ENCODE data around the gene PRIMPOL.

The PRIMPOL gene

GRCh38 chr4:184675018-184675417 is 25.5 kb downstream of the PRIMPOL start:
- H3K4me1 ChIP-seq (ENCODE audit: control insufficient read depth, low read length), result no peaks in the 10 kb centered on the region
- no peak overlapping the region for H3K4me2 ChIP-seq (ENCODE audit: low read length)
- TF ChIP-seq EZH2phosphoT487 (IDR thresholded peaks at IDR 0.05; ENCODE audit: borderline replicate concordance, low read length), result no peak
- no peak for TF ChIP-seq CTCF (IDR thresholded peaks at IDR 0.05; ENCODE audit: low read depth, low read length, poor library complexity, severe bottlenecking)
- no peak overlapping the region for H3K4me3 ChIP-seq (ENCODE audit: low read length)
- no peaks in the 10 kb centered on the region for H3K9me2 ChIP-seq (replicated peaks; ENCODE audit: control insufficient read depth, low read length)
- no peaks in the 10 kb centered on the region for H4K20me1 ChIP-seq (ENCODE audit: control insufficient read depth, insufficient read depth, low read depth, low read length)
- H3K27ac ChIP-seq (ENCODE audit: low read depth, low read length), result no peak overlapping the region
- peaks cover 16% of the 10 kb centered on the region for H3K36me3 ChIP-seq (ENCODE audit: control insufficient read depth, low read length)
- H3K9me3 ChIP-seq (ENCODE audit: control insufficient read depth, insufficient read depth, low read length), result no peaks in the 10 kb centered on the region
- 0 out of 2 replicates have a peak, but pooled peaks cover 2% of the 10 kb centered on the region for H3F3A ChIP-seq (ENCODE audit: control insufficient read depth, insufficient read depth)
- H3K27me3 ChIP-seq (ENCODE audit: control insufficient read depth, low read length), result no peaks in the 10 kb centered on the region
- H3K79me2 ChIP-seq (ENCODE audit: control insufficient read depth, low read length), result no peaks in the 10 kb centered on the region

GRCh38 chr4:184675821-184676492 is 26.4 kb downstream of the PRIMPOL start:
- H3K4me1 ChIP-seq (ENCODE audit: control insufficient read depth, low read length), result no peaks in the 10 kb centered on the region
- H3K36me3 ChIP-seq (ENCODE audit: control insufficient read depth, low read length), result peaks cover 16% of the 10 kb centered on the region
- TF ChIP-seq EZH2phosphoT487 (IDR thresholded peaks at IDR 0.05; ENCODE audit: borderline replicate concordance, low read length) (no peak), CTCF (IDR thresholded peaks at IDR 0.05; ENCODE audit: low read depth, low read length, poor library complexity, severe bottlenecking) (no peak)
- no peaks in the 10 kb centered on the region for H3K9me2 ChIP-seq (replicated peaks; ENCODE audit: control insufficient read depth, low read length)
- H3K79me2 ChIP-seq (ENCODE audit: control insufficient read depth, low read length), result no peaks in the 10 kb centered on the region
- no peaks in the 10 kb centered on the region for H4K20me1 ChIP-seq (ENCODE audit: control insufficient read depth, insufficient read depth, low read depth, low read length)
- 0 out of 2 replicates have a peak, but pooled peaks cover 2% of the 10 kb centered on the region for H3F3A ChIP-seq (ENCODE audit: control insufficient read depth, insufficient read depth)
- no peaks in the 10 kb centered on the region for H3K9me3 ChIP-seq (ENCODE audit: control insufficient read depth, insufficient read depth, low read length)
- H3K27ac ChIP-seq (ENCODE audit: low read depth, low read length), result no peak overlapping the region
- H3K4me2 ChIP-seq (ENCODE audit: low read length), result no peak overlapping the region
- H3K4me3 ChIP-seq (ENCODE audit: low read length), result no peak overlapping the region
- no peaks in the 10 kb centered on the region for H3K27me3 ChIP-seq (ENCODE audit: control insufficient read depth, low read length)

GRCh38 chr4:184680698-184681097 is 31.2 kb downstream of the PRIMPOL start:
- no peaks in the 10 kb centered on the region for H3K9me3 ChIP-seq (ENCODE audit: control insufficient read depth, insufficient read depth, low read length)
- H3K4me2 ChIP-seq (ENCODE audit: low read length), result no peak overlapping the region
- no peak overlapping the region for H3K27ac ChIP-seq (ENCODE audit: low read depth, low read length)
- H3K9me2 ChIP-seq (replicated peaks; ENCODE audit: control insufficient read depth, low read length), result no peaks in the 10 kb centered on the region
- H3F3A ChIP-seq (ENCODE audit: control insufficient read depth, insufficient read depth), result 0 out of 2 replicates have a peak, but pooled peaks cover 2% of the 10 kb centered on the region
- no peaks in the 10 kb centered on the region for H3K4me1 ChIP-seq (ENCODE audit: control insufficient read depth, low read length)
- H3K4me3 ChIP-seq (ENCODE audit: low read length), result no peak overlapping the region
- H3K36me3 ChIP-seq (ENCODE audit: control insufficient read depth, low read length), result no peaks in the 10 kb centered on the region
- TF ChIP-seq EZH2phosphoT487 (IDR thresholded peaks at IDR 0.05; ENCODE audit: borderline replicate concordance, low read length) (no peak), CTCF (IDR thresholded peaks at IDR 0.05; ENCODE audit: low read depth, low read length, poor library complexity, severe bottlenecking) (no peak)
- no peaks in the 10 kb centered on the region for H3K27me3 ChIP-seq (ENCODE audit: control insufficient read depth, low read length)
- H4K20me1 ChIP-seq (ENCODE audit: control insufficient read depth, insufficient read depth, low read depth, low read length), result no peaks in the 10 kb centered on the region
- H3K79me2 ChIP-seq (ENCODE audit: control insufficient read depth, low read length), result no peaks in the 10 kb centered on the region

Measured in DOHH2 (cell line).